Measurements from ENCODE around the gene ZC3H13. TPM values are rescaled to one million over a fixed set of nuclear protein-coding genes. Genes with fewer than 3 reads are reported as not detected.

The ZC3H13 gene
- total RNA-seq, 1 donor from 2014 or later = 58.8 TPM

Other genes starting within 250 kb of the ZC3H13 start
- 0.05 TPM in 1 of 2 replicates, not detected in the other for gene SIAH3, start 201.0 kb downstream of the ZC3H13 start, total RNA-seq
- not detected in 2 replicates for gene CPB2, start 52.3 kb upstream of the ZC3H13 start, total RNA-seq
- gene LCP1, start 129.4 kb upstream of the ZC3H13 start, total RNA-seq = 758 and 792 TPM in 2 replicates
- 0.26 and 0.40 TPM in 2 replicates for gene LRRC63, start 159.2 kb upstream of the ZC3H13 start, total RNA-seq

Measured in activated CD4-positive, alpha-beta T cell treated with anti-CD3 and anti-CD28 coated beads, Interleukin-2, amount 10 ng/mL, durations not matched to agents 24 days and 14 days (primary cell).